Heart right ventricle (tissue), 16 donors: Measurements from ENCODE around the gene TTLL7. TPM values are rescaled to one million over a fixed set of nuclear protein-coding genes. Genes with fewer than 3 reads are reported as not detected.
"Not testable (repeated sequence)": the region's sequence is repeated elsewhere in the genome, so short reads cannot be mapped to it uniquely, and the experiment has no call there.

Source experiments
- ATAC-seq, 8 donors: fragments of 200-7000 bp; cut with Tn5 transposase; one replicate each; pipeline ENCODE4 v1.9.1; 2020; ENCODE audit warnings: mild to moderate bottlenecking in 8 of 8, moderate library complexity in 8 of 8, moderate number of reproducible peaks in 1 of 8
- DNase-seq, 2 donors: peaks; one replicate each; pipeline ENCODE4 v3.0.0-alpha.2; 2020
- H3K27ac ChIP-seq, 10 donors: fragments of 200-600 bp; sonication (generic) in 2 of 10; one replicate each; pipeline versions ENCODE4 v1.5.0 to v1.8.0; 2020 to 2022; ENCODE audit warnings: mild to moderate bottlenecking in 3 of 10
- H3K27me3 ChIP-seq, 7 donors: fragments of 200-600 bp; one replicate each; pipeline ENCODE4 v1.8.0; 2021 to 2022; ENCODE audit warnings: mild to moderate bottlenecking in 2 of 7
- H3K36me3 ChIP-seq, 9 donors: fragments of 200-600 bp; sonication (generic) in 1 of 9; one replicate each; pipeline versions ENCODE4 v1.5.0 to v1.8.0; 2020 to 2022; ENCODE audit warnings: mild to moderate bottlenecking in 2 of 9
- H3K4me1 ChIP-seq, 9 donors: fragments of 200-600 bp; sonication (generic) in 1 of 9; one replicate each; pipeline versions ENCODE4 v1.5.0 to v1.8.0; 2020 to 2022; ENCODE audit warnings: mild to moderate bottlenecking in 4 of 9
- H3K4me3 ChIP-seq, 10 donors: fragments of 200-600 bp; sonication (generic) in 2 of 10; one replicate each; pipeline versions ENCODE4 v1.5.0 to v1.8.0; 2020 to 2022; ENCODE audit warnings: mild to moderate bottlenecking in 7 of 10, moderate library complexity in 2 of 10
- H3K9me3 ChIP-seq, 11 donors: fragments of 200-600 bp in 10 of 11; sonication (generic) in 2 of 11; one replicate each; pipeline versions ENCODE4 v1.5.0 to v1.8.0; 2013 to 2022; ENCODE audit warnings: mild to moderate bottlenecking in 2 of 11, control low read depth in 1 of 11, moderate library complexity in 1 of 11
- CTCF ChIP-seq, 9 donors: fragments of 200-600 bp; sonication (generic) in 2 of 9; IDR thresholded peaks; one replicate each; pipeline versions ENCODE4 v1.5.0 to v1.8.0; 2021 to 2022; ENCODE audit warnings: antibody characterized with exemption in 9 of 9, mild to moderate bottlenecking in 5 of 9, moderate library complexity in 1 of 9
- WGBS, 2 donors: extraction: QIAGEN DNeasy Blood & Tissue Kit; methylation state at CpG; one replicate each; pipeline ENCODE4 v1.1.7; 2013; ENCODE audit warnings: inconsistent platforms in 1 of 2; 5-methylcytosine and 5-hydroxymethylcytosine counted together
- intact Hi-C, 10 donors: fragments of 100-400 bp; cut with DNase I; formaldehyde crosslinking; loops; one replicate each; pipeline versions ENCODE4 v1.11.1 to v1.14.2; 2022
- polyA plus RNA-seq, 2 donors: library from polyadenylated mRNA; stranded (reverse); fragments of 200-250 nt; gene quantifications; one replicate each; pipeline ENCODE4 v1.2.3, GENCODE V29; 2013
- total RNA-seq, 10 donors: library from RNA; stranded (reverse); fragmentation: NEBNext Ultra II Directional in 3 of 10; extraction: Animal tissue kit (Norgen Biotek cat#: 25700) in 3 of 10; gene quantifications; one replicate each; pipeline versions ENCODE4 v1.2.1 to v1.2.4, GENCODE V29; 2021 to 2023
- donor health status: Arrhythmogenic right ventricular cardiomyopathy.
- donor health status: ischemic (EF 13 %, LVEDD 7.1; RV severe dilation, severe dysfunction).
- donor health status: healthy with polysubstance abuse.
- donor health status: DM: no; HTN: yes; CAD: no.
- donor health status: DM: no; HTN: no; CAD: no.
- donor health status: ischemic (EF 25% LVEDD 6.9; RV normal size, moderate dysfunction).
- donor health status: ischemic (EF 25% LVEDD 5.7; RV mildly dilated, moderate dysfunction).
- donor health status: healthy.
- donor health status: DM: yes; HTN: yes; CAD: no.
- donor health status: Ischemic cardiomyopathy.
- donor health status: ischemic (EF 35%, LVEDD 5.7; RV mildly dilated, moderate dysfunction).
- donor health status: nonischemic (EF 11% LVEDD 7.7; RV severe dilation, severe dysfunction).
- donor health status: DM: yes; HTN: yes; CAD: no.
- donor health status: PGD.
- donor health status: ischemic (EF 29% LVEDD 5.4; RV normal size, mild dysfunction).
- donor health status: nonischemic (EF 23%, LVEDD 6.1; RV moderate dilation, normal function).

TTLL7 gene
- total and polyA plus RNA-seq, 12 donors, result 1.0 to 12.1 (median 3.7) TPM

GRCh38 chr1:83994111-83994510 lies 4.8 kb downstream of the TTLL7 start:
- no peak for TF ChIP-seq CTCF (IDR thresholded peaks at IDR 0.05)
- WGBS, 2 donors, result 77 to 87% methylated on average over 1 of the region's 1 CpG
- H3K36me3 ChIP-seq, result no peaks in the 10 kb centered on the region
- ATAC-seq (no peak), DNase-seq (no peak)
- H3K27ac ChIP-seq, result no peak overlapping the region
- no peaks in the 10 kb centered on the region for H3K9me3 ChIP-seq
- H3K4me1 ChIP-seq, result peaks cover 0 to 25% (median 0%) of the 10 kb centered on the region in 9 donors
- no peak overlapping the region for H3K4me3 ChIP-seq
- intact Hi-C loops, result loop anchor here in 1 of 10 donors (10.0 kb wide), 1 partner anchor 81 kb away; no protein-coding TSS in a partner anchor
- peaks cover 0 to 21% (median 0%) of the 10 kb centered on the region in 7 donors for H3K27me3 ChIP-seq

GRCh38 chr1:83990734-83991133 lies 8.2 kb downstream of the TTLL7 start:
- intact Hi-C loops, result loop anchor here in 1 of 10 donors (10.0 kb wide), 1 partner anchor 84 kb away; no protein-coding TSS in a partner anchor
- DNase-seq (no peak), ATAC-seq (no peak)
- no peaks in the 10 kb centered on the region for H3K27me3 ChIP-seq
- 88% methylated on average over 2 of the region's 2 CpGs for WGBS, 2 donors
- H3K4me3 ChIP-seq, result no peak overlapping the region
- H3K36me3 ChIP-seq, result no peaks in the 10 kb centered on the region
- TF ChIP-seq CTCF (IDR thresholded peaks at IDR 0.05), result no peak
- peaks cover 0 to 21% (median 10%) of the 10 kb centered on the region in 11 donors for H3K9me3 ChIP-seq
- no peaks in the 10 kb centered on the region for H3K4me1 ChIP-seq
- no peak overlapping the region for H3K27ac ChIP-seq

- no peak for DNase-seq
- TF ChIP-seq CTCF (IDR thresholded peaks at IDR 0.05), result no peak
- Histone ChIP-seq H3K4me1 (no peaks in the 10 kb centered on the region), H3K27ac (no peak overlapping the region), H3K9me3 (peaks cover 0 to 57% (median 10%) of the 10 kb centered on the region in 11 donors), H3K27me3 (no peaks in the 10 kb centered on the region), H3K4me3 (no peak overlapping the region), H3K36me3 (no peaks in the 10 kb centered on the region)
- ATAC-seq, result no peak
- WGBS, 2 donors, result 96% methylated on average over 3 of the region's 3 CpGs
- intact Hi-C loops, result no loop called here
These were observed 13.9 kb downstream of the TTLL7 start for GRCh38 chr1:83985048-83985447.

GRCh38 chr1:83983918-83984317 lies 15.0 kb downstream of the TTLL7 start:
- H3K4me1 ChIP-seq, DNase-seq, ATAC-seq, H3K4me3 ChIP-seq, intact Hi-C loops, H3K27ac ChIP-seq, H3K36me3 ChIP-seq, H3K27me3 ChIP-seq: not testable (repeated sequence)
- H3K9me3 ChIP-seq, result peaks cover 0 to 57% (median 10%) of the 10 kb centered on the region in 11 donors
- WGBS, 2 donors, result 94 to 95% methylated on average over 1 of the region's 1 CpG

- no peak for TF ChIP-seq CTCF (IDR thresholded peaks at IDR 0.05)
- H3K4me3 ChIP-seq, result no peak overlapping the region
- intact Hi-C loops, result no loop called here
- WGBS, 2 donors, result 80 to 88% methylated on average over 1 of the region's 1 CpG
- DNase-seq, result no peak
- H3K27ac ChIP-seq, result no peak overlapping the region
- no peaks in the 10 kb centered on the region for H3K4me1 ChIP-seq
- H3K36me3 ChIP-seq, result no peaks in the 10 kb centered on the region
- no peaks in the 10 kb centered on the region for H3K27me3 ChIP-seq
- H3K9me3 ChIP-seq, result peaks cover 0 to 15% (median 0%) of the 10 kb centered on the region in 11 donors
- ATAC-seq, result no peak
These were observed 20.9 kb downstream of the TTLL7 start for GRCh38 chr1:83978056-83978455.
